Body of pancreas (tissue), 4 donors: Measurements from ENCODE around the gene STEAP2. TPM values are rescaled to one million over a fixed set of nuclear protein-coding genes. Genes with fewer than 3 reads are reported as not detected.

ENCODE experiments used
- ATAC-seq: fragments of 150-250 bp; one replicate; pipeline ENCODE4 v1.9.1; 2016
- DNase-seq, 4 donors: peaks; one replicate each; pipeline ENCODE4 v3.0.0-alpha.2; 2019
- H3K27ac ChIP-seq, 4 donors: fragments of 200-600 bp; sonication (generic); 1 replicate in 3 of 4; 2 replicates in 1 of 4; pipeline versions ENCODE4 v1.5.1 to v1.6.1; 2016 to 2019; ENCODE audit warnings: mild to moderate bottlenecking in 1 of 4, mixed read lengths in 1 of 4, moderate library complexity in 1 of 4
- H3K27me3 ChIP-seq, 2 donors: fragments of 200-600 bp; sonication (generic); one replicate each; pipeline ENCODE4 v1.6.0; 2016; ENCODE audit warnings: mild to moderate bottlenecking in 1 of 2
- H3K36me3 ChIP-seq, 2 donors: fragments of 200-600 bp; sonication (generic); replicated peaks in 1 of 2; 2 replicates each; pipeline ENCODE4 v1.5.1; 2016; ENCODE audit warnings: low read depth in 2 of 2; ENCODE audit not compliant: insufficient read depth in 1 of 2
- H3K4me1 ChIP-seq: fragments of 200-600 bp; sonication (generic); one replicate; pipeline ENCODE4 v1.6.0; 2016
- H3K4me3 ChIP-seq, 2 donors: fragments of 200-600 bp; sonication (generic); 1 replicate in 1 of 2; 2 replicates in 1 of 2; pipeline ENCODE4 v1.5.1; 2016 to 2019
- H3K9me3 ChIP-seq, 3 donors: fragments of 200-600 bp; sonication (generic); 1 replicate in 2 of 3; 2 replicates in 1 of 3; pipeline ENCODE4 v1.5.1; 2016
- POLR2A ChIP-seq, 3 donors: fragments of 450-650 bp; IDR thresholded peaks; one replicate each; pipeline ENCODE4 v1.6.1; 2016; ENCODE audit warnings: antibody characterized with exemption in 3 of 3, mild to moderate bottlenecking in 2 of 3
- WGBS, 2 donors: methylation state at CpG; one replicate each; pipeline ENCODE4 v1.1.5; 2017; 5-methylcytosine and 5-hydroxymethylcytosine counted together
- intact Hi-C: fragments of 100-400 bp; cut with DNase I; formaldehyde crosslinking; loops from one replicate; pipeline ENCODE4 v1.15.1; 2023
- total RNA-seq, 2 donors: library from RNA; depleted of rRNA; stranded (reverse); fragments of >200 nt; gene quantifications; one replicate each; pipeline ENCODE4 v1.1.0, GENCODE V29; 2016
- TF ChIP-seq, protein P1 (sequence below), 7 experiments: fragments of 450-650 bp in 4 of 7; fragments of 200-600 bp in 3 of 7; sonication (generic) in 3 of 7; IDR thresholded peaks; one replicate each; pipeline ENCODE4 v1.5.1; 2016 to 2019; ENCODE audit warnings: antibody characterized with exemption in 7 of 7

The STEAP2 gene
- total RNA-seq, 2 donors from 2014 or later: 9.2 to 12.7 TPM

DNA sequence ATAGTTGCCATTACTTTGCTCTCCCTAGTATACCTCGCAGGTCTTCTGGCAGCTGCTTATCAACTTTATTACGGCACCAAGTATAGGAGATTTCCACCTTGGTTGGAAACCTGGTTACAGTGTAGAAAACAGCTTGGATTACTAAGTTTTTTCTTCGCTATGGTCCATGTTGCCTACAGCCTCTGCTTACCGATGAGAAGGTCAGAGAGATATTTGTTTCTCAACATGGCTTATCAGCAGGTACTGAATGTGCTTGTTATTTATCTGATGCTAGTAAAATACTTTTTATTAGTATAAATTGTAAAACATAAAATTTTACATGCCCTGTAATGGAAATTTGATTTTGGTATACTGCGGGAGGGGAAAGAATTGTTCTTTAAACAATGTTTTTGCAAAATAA is 15.7 kb downstream of the STEAP2 start:
- 63 to 77% methylated on average over 5 of the region's 5 CpGs for WGBS, 2 donors
- Histone ChIP-seq H3K4me3 (no peak overlapping the region), H3K27ac (no peak overlapping the region), H3K9me3 (no peaks in the 10 kb centered on the region), H3K36me3 (no peaks in the 10 kb centered on the region), H3K27me3 (no peaks in the 10 kb centered on the region), H3K4me1 (peaks cover 8% of the 10 kb centered on the region)
- intact Hi-C loops: no loop called here
- no peak for ATAC-seq
- no peak for DNase-seq
- TF ChIP-seq, protein P1, sequence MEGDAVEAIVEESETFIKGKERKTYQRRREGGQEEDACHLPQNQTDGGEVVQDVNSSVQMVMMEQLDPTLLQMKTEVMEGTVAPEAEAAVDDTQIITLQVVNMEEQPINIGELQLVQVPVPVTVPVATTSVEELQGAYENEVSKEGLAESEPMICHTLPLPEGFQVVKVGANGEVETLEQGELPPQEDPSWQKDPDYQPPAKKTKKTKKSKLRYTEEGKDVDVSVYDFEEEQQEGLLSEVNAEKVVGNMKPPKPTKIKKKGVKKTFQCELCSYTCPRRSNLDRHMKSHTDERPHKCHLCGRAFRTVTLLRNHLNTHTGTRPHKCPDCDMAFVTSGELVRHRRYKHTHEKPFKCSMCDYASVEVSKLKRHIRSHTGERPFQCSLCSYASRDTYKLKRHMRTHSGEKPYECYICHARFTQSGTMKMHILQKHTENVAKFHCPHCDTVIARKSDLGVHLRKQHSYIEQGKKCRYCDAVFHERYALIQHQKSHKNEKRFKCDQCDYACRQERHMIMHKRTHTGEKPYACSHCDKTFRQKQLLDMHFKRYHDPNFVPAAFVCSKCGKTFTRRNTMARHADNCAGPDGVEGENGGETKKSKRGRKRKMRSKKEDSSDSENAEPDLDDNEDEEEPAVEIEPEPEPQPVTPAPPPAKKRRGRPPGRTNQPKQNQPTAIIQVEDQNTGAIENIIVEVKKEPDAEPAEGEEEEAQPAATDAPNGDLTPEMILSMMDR (IDR thresholded peaks at IDR 0.05): no peak
- no peak for TF ChIP-seq POLR2A (IDR thresholded peaks at IDR 0.05)

DNA sequence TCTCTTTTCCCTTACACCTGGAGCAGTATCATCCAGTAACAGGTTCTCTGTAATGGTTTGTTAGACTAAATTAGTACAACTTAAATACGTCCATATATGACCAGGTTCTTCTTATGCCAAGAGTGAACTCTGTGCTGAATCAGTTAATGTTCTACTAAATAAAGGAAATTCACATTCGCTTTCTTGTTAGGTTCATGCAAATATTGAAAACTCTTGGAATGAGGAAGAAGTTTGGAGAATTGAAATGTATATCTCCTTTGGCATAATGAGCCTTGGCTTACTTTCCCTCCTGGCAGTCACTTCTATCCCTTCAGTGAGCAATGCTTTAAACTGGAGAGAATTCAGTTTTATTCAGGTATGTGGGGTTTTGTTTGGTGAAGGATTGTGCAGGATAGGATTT is 18.1 kb downstream of the STEAP2 start:
- H3K27me3 ChIP-seq: no peaks in the 10 kb centered on the region
- H3K36me3 ChIP-seq: no peaks in the 10 kb centered on the region
- WGBS, 2 donors: 34 to 49% methylated on average over 2 of the region's 2 CpGs
- peaks cover 8% of the 10 kb centered on the region for H3K4me1 ChIP-seq
- DNase-seq (no peak), ATAC-seq (peak; percentile 40)
- H3K27ac ChIP-seq: no peak overlapping the region
- H3K4me3 ChIP-seq: no peak overlapping the region
- TF ChIP-seq POLR2A (IDR thresholded peaks at IDR 0.05): no peak
- TF ChIP-seq, protein P1 (IDR thresholded peaks at IDR 0.05): no peak
- intact Hi-C loops: no loop called here
- H3K9me3 ChIP-seq: no peaks in the 10 kb centered on the region

DNA sequence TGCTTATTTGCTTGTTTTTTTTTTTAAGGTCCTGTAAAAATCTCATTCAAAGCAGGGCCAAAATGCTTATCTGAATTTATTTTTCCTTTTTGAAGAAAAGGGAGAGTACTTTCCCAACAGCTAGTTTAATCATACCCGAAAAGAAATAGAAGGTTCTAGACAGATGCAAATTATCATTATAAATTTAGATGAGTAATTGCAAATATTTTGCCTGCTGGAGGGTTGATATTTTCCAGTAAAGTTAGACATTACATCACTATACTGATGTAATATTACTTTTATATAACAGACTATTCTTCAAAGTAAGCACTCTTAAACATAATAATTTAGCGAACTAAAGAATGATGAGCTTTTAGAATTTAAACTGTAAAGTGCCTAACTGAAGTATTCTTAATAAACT is 19.3 kb downstream of the STEAP2 start:
- no peak overlapping the region for H3K4me3 ChIP-seq
- WGBS, 2 donors: 74 to 81% methylated on average over 2 of the region's 2 CpGs
- peak; percentile 33 for ATAC-seq
- no peaks in the 10 kb centered on the region for H3K36me3 ChIP-seq
- intact Hi-C loops: no loop called here
- no peaks in the 10 kb centered on the region for H3K27me3 ChIP-seq
- no peak overlapping the region for H3K27ac ChIP-seq
- peaks cover 8% of the 10 kb centered on the region for H3K4me1 ChIP-seq
- DNase-seq: no peak
- TF ChIP-seq, protein P1 (IDR thresholded peaks at IDR 0.05): no peak
- TF ChIP-seq POLR2A (IDR thresholded peaks at IDR 0.05): no peak
- no peaks in the 10 kb centered on the region for H3K9me3 ChIP-seq

DNA sequence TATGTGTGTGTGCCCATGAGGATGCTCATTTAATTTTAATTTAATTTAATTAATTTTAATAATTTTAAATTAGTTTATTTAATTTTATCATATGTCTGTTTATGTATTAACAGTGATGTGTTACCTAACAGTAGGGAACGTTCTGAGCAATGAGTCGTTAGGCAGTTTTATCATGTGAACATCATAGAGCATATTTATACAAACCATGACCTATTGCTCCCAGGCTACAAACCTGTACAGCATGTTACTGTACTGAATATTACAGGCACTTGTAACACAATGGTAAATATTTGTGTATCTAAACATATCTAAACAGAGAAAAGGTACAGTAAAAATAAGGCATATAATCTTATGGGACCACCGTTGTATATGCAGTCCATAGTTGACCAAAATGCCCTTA is 19.8 kb downstream of the STEAP2 start:
- WGBS, 2 donors: 36 to 40% methylated on average over 3 of the region's 3 CpGs
- ATAC-seq: peak; percentile 85
- no peak overlapping the region for H3K27ac ChIP-seq
- H3K4me3 ChIP-seq: no peak overlapping the region
- no peaks in the 10 kb centered on the region for H3K36me3 ChIP-seq
- H3K9me3 ChIP-seq: no peaks in the 10 kb centered on the region
- no peak for DNase-seq
- H3K27me3 ChIP-seq: no peaks in the 10 kb centered on the region
- no peak for TF ChIP-seq POLR2A (IDR thresholded peaks at IDR 0.05)
- TF ChIP-seq, protein P1 (IDR thresholded peaks at IDR 0.05): no peak
- peaks cover 8% of the 10 kb centered on the region for H3K4me1 ChIP-seq
- intact Hi-C loops: no loop called here

DNA sequence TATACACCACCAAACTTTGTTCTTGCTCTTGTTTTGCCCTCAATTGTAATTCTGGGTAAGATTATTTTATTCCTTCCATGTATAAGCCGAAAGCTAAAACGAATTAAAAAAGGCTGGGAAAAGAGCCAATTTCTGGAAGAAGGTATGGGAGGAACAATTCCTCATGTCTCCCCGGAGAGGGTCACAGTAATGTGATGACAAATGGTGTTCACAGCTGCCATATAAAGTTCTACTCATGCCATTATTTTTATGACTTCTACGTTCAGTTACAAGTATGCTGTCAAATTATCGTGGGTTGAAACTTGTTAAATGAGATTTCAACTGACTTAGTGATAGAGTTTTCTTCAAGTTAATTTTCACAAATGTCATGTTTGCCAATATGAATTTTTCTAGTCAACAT is 20.9 kb downstream of the STEAP2 start:
- no peak overlapping the region for H3K4me3 ChIP-seq
- no peaks in the 10 kb centered on the region for H3K27me3 ChIP-seq
- ATAC-seq: no peak
- TF ChIP-seq, protein P1 (IDR thresholded peaks at IDR 0.05): no peak
- TF ChIP-seq POLR2A (IDR thresholded peaks at IDR 0.05): no peak
- H3K9me3 ChIP-seq: no peaks in the 10 kb centered on the region
- WGBS, 2 donors: 65 to 75% methylated on average over 5 of the region's 5 CpGs
- DNase-seq: no peak
- no peak overlapping the region for H3K27ac ChIP-seq
- intact Hi-C loops: no loop called here
- H3K4me1 ChIP-seq: peaks cover 8% of the 10 kb centered on the region
- no peaks in the 10 kb centered on the region for H3K36me3 ChIP-seq
